ENCODE measurements around the gene CBFA2T2. TPM values are rescaled to one million over a fixed set of nuclear protein-coding genes. Genes with fewer than 3 reads are reported as not detected.

Gene CBFA2T2
- total and polyA plus RNA-seq, 2 donors from 2014 or later, result 5.5 to 17.3 TPM

DNA sequence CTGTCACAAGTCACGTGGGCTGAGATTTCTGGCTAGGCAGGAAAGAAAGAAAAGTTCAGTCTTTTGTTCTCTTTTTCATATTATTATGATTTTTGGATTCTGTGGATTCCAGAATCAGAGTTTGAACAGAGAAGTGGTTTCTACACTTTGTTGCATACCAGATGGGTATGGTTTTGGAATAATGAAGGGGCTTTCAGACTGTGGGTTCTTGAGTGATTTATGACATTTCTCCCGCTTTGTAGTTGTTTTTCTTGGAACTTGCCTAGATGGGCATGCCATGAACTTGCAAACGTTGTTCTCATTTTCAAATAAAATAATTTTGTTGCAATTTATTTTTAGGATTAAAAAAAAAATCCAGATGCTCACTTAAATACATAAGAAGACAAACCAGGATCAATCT is 34.4 kb downstream of the CBFA2T2 start:
- Histone ChIP-seq H3K27ac (ENCODE audit: low read depth in 2 of 2, low read length in 2 of 2) (no peak overlapping the region), H3K27me3 (ENCODE audit: control insufficient read depth, insufficient read depth, low read length) (no peaks in the 10 kb centered on the region), H3K4me3 (ENCODE audit: low read length in 3 of 3) (no peak overlapping the region), H3K9ac (ENCODE audit: low read length in 3 of 3) (no peak overlapping the region), H3K4me1 (ENCODE audit: control insufficient read depth in 2 of 3, insufficient read depth in 2 of 3, low read depth in 1 of 3, low read length in 3 of 3) (peaks cover 2 to 3% (median 2%) of the 10 kb centered on the region in 3 donors), H3K9me3 (ENCODE audit: control insufficient read depth in 2 of 3, insufficient read depth in 1 of 3, low read length in 3 of 3) (no peaks in the 10 kb centered on the region), H3K36me3 (ENCODE audit: control insufficient read depth in 2 of 3, insufficient read depth in 3 of 3, low read length in 3 of 3) (no peaks in the 10 kb centered on the region)
- no peak for DNase-seq
- intact Hi-C loops (cut with DNase I), result no loop called here
- no peak for FAIRE-seq
- TF ChIP-seq, protein P1, sequence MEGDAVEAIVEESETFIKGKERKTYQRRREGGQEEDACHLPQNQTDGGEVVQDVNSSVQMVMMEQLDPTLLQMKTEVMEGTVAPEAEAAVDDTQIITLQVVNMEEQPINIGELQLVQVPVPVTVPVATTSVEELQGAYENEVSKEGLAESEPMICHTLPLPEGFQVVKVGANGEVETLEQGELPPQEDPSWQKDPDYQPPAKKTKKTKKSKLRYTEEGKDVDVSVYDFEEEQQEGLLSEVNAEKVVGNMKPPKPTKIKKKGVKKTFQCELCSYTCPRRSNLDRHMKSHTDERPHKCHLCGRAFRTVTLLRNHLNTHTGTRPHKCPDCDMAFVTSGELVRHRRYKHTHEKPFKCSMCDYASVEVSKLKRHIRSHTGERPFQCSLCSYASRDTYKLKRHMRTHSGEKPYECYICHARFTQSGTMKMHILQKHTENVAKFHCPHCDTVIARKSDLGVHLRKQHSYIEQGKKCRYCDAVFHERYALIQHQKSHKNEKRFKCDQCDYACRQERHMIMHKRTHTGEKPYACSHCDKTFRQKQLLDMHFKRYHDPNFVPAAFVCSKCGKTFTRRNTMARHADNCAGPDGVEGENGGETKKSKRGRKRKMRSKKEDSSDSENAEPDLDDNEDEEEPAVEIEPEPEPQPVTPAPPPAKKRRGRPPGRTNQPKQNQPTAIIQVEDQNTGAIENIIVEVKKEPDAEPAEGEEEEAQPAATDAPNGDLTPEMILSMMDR (IDR thresholded peaks at IDR 0.05; ENCODE audit: borderline replicate concordance, extremely low read depth, insufficient read depth), result no peak

DNA sequence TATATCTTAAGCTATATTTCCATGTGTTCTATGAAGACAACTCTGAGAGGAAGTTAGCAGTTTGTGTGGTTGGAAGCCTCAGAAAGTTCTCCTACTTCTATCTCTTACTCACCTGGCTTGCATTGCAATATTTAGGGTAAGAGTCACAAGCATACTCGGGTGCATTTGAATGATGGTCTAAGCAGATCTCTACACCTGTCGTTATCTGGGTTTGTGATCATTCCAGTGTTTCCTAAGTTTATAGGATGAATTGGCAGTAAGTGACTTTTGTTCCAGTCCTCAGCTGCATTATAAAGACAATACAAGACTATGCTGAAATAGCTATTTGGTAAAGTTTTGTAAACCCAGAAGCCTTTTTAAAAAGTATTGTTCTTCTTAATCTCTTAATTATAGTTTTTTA is 36.9 kb downstream of the CBFA2T2 start:
- FAIRE-seq (no peak), DNase-seq (no peak)
- intact Hi-C loops (cut with DNase I), result no loop called here
- no peaks in the 10 kb centered on the region for H3K27me3 ChIP-seq (ENCODE audit: control insufficient read depth, insufficient read depth, low read length)
- H3K27ac ChIP-seq (ENCODE audit: low read depth in 2 of 2, low read length in 2 of 2), result no peak overlapping the region
- TF ChIP-seq, protein P1 (IDR thresholded peaks at IDR 0.05; ENCODE audit: borderline replicate concordance, extremely low read depth, insufficient read depth), result no peak
- H3K36me3 ChIP-seq (ENCODE audit: control insufficient read depth in 2 of 3, insufficient read depth in 3 of 3, low read length in 3 of 3), result no peaks in the 10 kb centered on the region
- no peak overlapping the region for H3K4me3 ChIP-seq (ENCODE audit: low read length in 3 of 3)
- H3K9me3 ChIP-seq (ENCODE audit: control insufficient read depth in 2 of 3, insufficient read depth in 1 of 3, low read length in 3 of 3), result no peaks in the 10 kb centered on the region
- no peak overlapping the region for H3K9ac ChIP-seq (ENCODE audit: low read length in 3 of 3)
- peaks cover 6 to 9% (median 7%) of the 10 kb centered on the region in 3 donors for H3K4me1 ChIP-seq (ENCODE audit: control insufficient read depth in 2 of 3, insufficient read depth in 2 of 3, low read depth in 1 of 3, low read length in 3 of 3)

DNA sequence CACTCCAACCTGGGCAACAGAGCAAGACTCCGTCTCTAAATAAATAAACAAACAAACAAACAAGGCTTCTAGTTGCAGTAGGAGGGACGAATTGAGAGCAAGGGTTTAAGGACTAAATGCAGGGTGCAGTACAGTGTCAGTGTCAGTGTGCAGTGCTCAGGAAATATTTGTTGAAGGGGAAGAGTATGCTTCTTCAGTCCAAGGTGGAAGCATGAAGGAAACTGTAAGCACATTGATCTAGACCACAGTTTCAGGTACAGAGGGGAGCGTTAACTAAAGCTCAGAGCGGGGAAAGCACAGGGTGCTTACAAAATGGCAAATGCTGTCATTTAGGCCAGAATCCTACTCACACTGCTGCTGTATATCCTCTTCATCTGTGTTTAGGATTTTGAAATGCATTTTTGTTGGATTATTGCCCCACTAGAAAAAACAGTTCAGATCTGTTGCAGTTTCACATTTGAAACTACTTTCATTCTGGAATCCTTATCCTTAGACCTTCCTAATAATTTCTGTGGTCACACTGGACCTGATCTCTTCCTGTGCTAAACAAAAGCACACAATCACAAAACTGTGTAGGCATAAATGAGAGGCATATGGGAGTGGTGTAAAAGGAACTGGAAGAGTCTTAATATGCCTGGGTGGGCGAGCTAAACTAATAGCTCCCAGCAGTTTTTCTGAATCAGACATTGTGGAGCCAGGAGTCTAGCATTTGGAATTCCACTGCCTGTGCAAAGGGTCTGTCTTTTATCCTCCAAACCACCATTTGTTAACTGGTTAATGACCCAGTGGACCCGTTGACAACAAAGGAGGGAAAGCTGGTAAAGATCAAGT is 41.4 kb downstream of the CBFA2T2 start:
- DNase-seq, result peak in 3 of 5 donors; percentile 77 to 95 (median 95)

More for the DNA sequence above, 41.4 kb downstream of the CBFA2T2 start:
- no peak for FAIRE-seq
- H3K27me3 ChIP-seq (ENCODE audit: control insufficient read depth, insufficient read depth, low read length), result no peaks in the 10 kb centered on the region
- intact Hi-C loops (cut with DNase I), result no loop called here
- no peak overlapping the region for H3K9ac ChIP-seq (ENCODE audit: low read length in 3 of 3)
- H3K4me1 ChIP-seq (ENCODE audit: control insufficient read depth in 2 of 3, insufficient read depth in 2 of 3, low read depth in 1 of 3, low read length in 3 of 3), result peaks cover 7 to 16% (median 12%) of the 10 kb centered on the region in 3 donors
- no peak overlapping the region for H3K4me3 ChIP-seq (ENCODE audit: low read length in 3 of 3)
- TF ChIP-seq, protein P1 (IDR thresholded peaks at IDR 0.05; ENCODE audit: borderline replicate concordance, extremely low read depth, insufficient read depth), result no peak
- H3K36me3 ChIP-seq (ENCODE audit: control insufficient read depth in 2 of 3, insufficient read depth in 3 of 3, low read length in 3 of 3), result no peaks in the 10 kb centered on the region
- H3K9me3 ChIP-seq (ENCODE audit: control insufficient read depth in 2 of 3, insufficient read depth in 1 of 3, low read length in 3 of 3), result no peaks in the 10 kb centered on the region
- H3K27ac ChIP-seq (ENCODE audit: low read depth in 2 of 2, low read length in 2 of 2), result no peak overlapping the region

Measured in kidney (tissue), 14 donors.